GM19239 (cell line): ENCODE data around the gene MYO1D.
"Not testable (repeated sequence)": the region's sequence is repeated elsewhere in the genome, so short reads cannot be mapped to it uniquely, and the experiment has no call there.

Source experiments
- DNase-seq: peaks from one replicate; pipeline ENCODE4 v3.0.0; 2011; ENCODE audit warnings: low spot score; ENCODE audit not compliant: insufficient read length
- FAIRE-seq: peaks from 2 replicates; lab custom pipeline; 2011; peaks lifted over from hg19 to GRCh38; lab: Jason Lieb, UNC

Gene MYO1D

DNA sequence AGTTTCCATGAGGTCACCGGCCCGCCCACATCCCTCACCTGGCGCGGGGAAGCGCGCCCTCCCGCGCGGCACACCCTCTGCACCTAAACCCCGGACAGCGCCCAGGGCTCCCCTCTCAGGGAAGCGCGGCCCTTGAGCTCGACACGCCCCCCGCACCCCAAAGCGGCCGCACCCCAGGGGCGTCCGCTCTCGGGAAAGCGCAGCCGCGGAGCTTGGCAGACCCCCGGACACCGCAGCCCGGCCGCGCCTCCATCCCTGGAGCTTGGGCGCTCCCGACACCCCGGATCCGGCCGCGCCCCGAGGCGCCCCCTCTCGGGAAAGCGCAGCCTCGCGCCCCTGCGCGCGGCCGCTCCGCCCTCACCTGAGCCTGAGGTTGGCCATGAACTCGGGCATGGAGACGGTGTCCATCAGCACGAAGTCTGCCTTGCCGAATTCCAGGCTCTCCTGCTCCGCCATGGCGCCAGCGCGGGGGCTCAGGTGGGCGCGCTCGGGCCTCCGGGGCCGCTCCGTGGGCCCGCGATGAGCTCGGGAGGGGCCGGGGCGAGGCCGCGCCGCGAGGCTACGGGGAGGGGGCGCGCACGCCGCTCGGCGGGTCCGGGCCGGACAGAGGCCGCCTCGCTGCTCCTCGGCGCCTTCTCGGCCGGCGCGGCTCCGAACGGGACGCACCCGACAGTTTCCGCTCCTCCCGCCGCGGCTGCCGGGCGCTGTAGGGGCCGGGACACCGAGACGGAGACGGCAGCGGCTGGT, at the start of gene MYO1D:
MYO1D (minus strand) TSS at position 708 of the 747 bp plus-strand sequence; CDS start at position 456, 252 bp downstream.
- FAIRE-seq, result peak; percentile 74
- DNase-seq, result peak; percentile 62

DNA sequence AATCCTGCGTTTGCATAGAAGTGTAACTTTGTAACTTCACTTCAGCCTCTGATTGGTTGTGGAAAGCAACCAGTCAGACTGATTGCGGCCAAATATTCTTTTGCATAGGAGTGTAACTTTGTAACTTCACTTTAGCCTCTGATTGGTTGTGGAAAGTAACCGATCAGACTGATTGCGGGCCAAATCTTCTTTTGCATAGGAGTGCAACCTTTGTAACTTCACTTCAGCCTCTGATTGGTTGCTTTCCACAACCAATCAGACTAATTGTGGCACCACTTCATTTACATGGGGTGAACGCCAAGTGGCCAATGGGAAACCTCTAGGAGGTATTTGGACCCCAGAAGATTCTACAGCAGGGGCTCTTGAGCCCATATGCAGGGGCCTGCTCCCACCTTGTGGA, 49.3 kb upstream of the MYO1D start:
- FAIRE-seq (no peak), DNase-seq (no peak)

DNA sequence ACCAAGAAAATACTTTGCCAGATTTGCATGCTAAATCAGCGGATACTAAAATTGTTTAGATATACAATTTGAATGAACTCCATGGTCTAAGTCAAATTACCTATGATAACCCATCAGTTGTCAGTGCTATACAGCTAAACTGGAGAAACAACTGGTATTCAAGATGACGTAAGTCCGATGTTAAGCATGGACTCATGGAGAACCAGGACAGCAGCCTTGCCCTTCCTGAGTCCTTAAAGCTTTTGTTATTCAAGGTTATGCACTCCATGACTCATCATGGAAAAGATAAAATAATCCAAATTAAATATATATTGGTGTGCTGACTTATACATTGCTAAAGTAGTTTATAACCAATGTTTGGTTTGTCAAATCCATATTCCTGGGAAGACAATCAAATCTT, 47.0 kb upstream of the MYO1D start:
- FAIRE-seq, DNase-seq: not testable (repeated sequence)

DNA sequence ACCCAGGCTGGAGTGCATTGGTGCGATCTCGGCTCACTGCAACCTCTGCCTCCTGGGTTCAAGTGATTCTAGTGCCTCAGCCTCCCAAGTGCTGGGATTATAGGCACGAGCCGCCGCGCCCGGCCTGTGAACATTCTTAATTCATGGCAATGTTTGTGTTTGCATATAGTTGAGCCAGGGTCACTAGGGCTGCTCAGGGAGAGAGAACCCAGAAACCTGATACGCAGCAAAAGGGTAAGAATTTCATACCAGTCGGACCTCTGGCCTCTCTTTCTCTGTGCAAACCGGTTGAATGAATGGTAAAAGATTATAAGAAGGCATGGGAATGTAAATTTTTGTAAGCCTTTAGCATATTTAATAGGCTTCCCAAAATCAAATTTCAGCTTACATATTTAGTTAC, 44.1 kb upstream of the MYO1D start:
- no peak for FAIRE-seq
- no peak for DNase-seq

DNA sequence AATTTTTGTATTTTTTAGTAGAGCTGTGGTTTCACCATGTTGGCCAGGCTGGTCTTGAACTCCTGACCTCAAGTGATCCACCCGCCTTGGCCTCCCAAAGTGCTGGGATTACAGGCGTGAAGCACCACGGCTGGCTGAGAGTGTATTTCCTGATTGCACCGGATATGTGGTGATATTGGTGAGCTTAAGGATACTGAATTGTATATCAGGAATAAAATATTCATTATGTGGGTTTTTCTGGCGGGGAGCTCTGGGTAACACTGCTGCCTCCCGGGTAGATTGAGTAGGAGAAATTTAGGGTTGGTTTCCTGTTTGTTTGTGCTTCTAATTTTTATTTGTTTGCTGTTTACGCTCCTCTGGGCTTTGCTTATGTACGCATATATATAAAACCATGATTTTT, 43.4 kb upstream of the MYO1D start:
- no peak for DNase-seq
- FAIRE-seq, result no peak

DNA sequence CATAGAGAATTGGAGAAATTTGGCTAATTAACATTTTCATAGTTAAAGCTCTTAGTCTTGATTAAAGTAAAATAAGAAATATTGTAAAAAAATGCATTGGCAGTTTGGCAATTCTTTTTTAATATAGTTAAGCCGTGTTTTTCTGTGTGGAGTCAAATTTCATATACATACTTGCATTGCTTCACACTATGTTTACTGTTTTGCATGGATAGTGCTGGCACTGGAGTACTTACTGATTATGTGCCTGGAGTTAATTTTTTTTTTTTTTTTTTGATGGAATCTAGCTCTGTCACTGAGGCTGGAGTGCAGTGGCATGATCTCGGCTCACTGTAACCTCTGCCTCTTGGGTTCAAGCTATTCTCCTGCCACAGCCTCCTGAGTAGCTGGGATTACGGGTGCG, 43.0 kb upstream of the MYO1D start:
- FAIRE-seq, DNase-seq: not testable (repeated sequence)

DNA sequence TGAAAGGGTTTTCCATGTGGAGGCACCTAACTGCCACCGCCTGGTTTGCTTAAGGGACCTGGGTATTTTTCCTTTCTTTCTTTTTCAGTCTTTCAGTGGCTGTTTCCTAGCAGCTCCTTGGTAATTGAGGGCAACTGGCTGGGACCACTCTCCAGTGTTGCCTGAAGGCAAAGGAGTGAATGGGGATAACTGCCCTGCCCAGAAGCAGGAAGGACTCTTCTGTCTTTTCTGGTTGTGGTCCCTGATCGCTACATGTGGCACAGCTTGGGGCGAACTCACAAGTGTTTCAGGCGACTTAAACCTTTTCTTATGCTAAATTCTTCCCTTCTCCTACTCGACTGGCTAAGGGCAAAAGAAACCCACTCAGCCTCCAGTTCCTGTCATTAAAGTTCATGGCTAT, 40.9 kb upstream of the MYO1D start:
- no peak for DNase-seq
- no peak for FAIRE-seq

DNA sequence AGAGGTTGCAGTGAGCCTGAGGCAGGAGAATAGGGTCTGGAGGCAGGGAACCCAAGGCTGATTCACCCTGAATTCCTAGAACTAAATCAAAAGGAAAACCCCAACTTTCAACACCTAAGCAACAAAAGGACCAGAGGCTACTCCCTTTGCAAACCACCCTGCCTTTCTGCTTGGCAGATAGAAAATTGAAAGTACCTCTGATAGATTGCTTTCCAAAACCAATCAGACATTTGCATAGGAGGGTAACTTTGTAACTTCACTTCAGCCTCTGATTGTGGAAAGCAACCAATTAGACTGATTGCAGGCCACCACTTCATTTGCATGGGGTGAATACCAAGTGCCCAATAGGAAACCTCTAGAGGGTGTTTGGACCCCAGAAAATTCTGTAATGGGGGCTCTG, 40.2 kb upstream of the MYO1D start:
- FAIRE-seq (no peak), DNase-seq (no peak)

DNA sequence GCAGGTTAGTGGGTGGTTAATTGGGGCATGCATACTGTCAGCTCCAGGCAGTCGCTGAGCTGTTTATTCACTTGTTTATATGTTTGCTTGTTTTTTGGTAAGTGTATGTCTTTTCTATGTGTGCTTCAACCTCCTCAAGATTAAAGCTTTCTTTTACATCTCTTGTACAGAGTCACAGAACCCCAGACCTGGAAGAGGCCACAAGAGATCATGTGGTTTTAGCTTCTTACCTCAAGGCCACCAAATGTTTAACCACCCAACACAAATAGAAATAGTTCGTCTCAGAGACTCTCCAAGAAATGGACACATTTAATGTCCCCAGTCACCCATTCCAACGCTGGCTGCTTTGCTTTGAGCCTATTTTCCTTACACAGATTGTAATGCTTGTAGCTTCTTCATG, 39.2 kb upstream of the MYO1D start:
- DNase-seq (no peak), FAIRE-seq (no peak)

DNA sequence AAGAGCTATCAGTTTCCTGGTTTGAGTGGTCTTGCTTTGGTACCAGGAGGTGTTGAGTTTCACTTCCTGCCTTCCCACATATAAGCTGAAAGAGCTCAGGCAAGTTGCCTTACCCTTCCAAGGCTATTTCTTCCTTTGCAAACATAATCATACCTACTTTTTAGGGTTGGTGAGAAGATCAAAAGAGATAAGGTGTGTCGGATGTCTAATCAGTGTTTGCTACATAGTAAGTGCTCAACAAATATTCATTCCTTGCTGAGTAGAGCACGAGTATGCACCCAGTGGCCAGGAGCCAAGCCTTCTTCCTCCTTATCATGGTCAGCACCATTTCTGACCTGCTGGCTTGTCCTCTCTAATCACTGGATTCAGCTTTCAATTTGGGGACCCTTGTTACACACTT, 38.3 kb upstream of the MYO1D start:
- no peak for FAIRE-seq
- DNase-seq, result no peak

DNA sequence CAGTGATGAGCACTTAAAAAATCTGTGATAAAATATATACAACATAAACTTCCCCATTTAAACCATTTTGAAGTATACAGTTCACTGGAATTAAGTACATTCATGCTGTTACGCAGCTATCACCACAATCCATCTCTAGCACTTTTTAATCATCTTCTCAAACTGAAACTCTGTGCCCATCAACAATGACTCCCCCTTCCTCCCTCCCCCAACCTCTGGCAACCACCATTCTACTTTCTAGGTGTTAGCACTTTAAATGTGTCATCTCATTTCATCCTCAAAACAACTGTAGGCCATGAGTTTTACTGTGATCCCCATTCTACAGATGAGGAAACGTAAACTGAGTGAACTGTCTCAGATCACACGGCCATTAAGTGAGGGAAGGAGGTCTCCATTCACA, 37.3 kb upstream of the MYO1D start:
- no peak for FAIRE-seq
- no peak for DNase-seq

DNA sequence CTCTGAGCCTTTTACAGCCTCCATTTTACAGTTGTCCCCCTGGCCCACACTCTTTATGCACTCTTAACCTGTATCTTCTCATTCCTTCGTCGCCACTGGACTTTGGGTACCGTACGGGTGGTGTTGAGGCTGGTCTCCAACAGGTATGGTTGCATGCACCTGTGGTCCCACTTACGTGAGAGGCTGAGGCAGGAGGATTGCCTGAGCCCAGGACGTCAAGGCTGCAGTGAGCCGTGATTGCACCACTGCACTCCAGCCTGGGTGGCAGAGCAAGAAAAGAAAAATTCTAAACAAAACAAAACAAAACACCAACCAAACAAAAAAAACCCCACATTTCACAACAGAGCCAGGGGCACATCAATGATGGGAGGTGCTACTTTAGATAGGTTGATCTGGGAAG, 36.7 kb upstream of the MYO1D start:
- DNase-seq (no peak), FAIRE-seq (no peak)

DNA sequence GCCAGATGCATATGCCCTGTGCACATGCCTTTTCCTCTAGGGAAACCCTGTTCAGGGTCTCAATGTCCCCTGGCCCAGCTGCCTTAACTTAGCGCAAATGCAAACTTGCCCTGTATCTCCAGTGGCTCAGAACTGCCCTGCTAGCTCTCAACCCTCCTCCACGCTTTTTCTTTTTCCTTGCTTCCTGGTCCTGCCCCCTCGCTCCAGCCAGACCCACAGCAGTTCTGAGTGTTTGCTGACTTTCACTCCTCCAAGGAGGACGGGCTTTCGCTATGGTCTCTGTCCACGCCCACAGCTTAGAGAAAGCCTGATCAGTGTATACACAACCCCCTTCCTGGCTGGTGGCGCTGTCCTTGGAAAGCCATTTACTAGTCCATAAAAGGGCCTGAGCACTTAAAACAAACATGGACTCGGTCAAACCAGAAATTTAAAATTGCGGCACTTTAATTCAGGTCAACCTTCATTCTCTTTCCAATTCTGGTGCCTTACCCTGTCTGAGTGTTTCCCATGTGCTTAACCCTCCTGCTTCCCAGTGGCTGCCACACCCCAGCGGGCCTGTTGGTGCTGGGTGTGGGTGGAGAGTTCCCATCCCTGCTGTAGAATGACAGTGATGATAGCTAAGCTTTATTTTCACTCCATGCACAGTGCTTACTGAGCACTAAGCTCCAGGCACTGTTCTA, 35.4 kb upstream of the MYO1D start:
- no peak for FAIRE-seq

DNA sequence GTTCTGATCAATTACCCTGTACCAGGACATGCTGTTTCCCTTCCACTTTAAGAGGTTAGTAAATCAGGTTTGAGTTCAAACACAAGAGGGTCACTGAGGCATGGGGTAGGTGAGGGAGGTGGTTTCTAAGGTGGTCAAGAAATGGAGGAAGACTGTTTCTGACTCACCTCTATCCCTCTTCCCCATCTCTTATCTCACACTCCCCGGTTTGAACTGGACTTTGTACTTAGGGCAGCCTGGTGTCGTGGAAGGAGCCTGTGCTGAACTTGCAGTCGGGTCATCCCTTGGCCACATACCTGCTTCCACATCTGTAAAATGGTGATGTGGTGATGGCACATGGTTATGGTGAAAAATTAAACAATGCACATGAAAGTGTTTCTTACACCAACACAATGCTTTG, 33.8 kb upstream of the MYO1D start:
- DNase-seq (no peak), FAIRE-seq (no peak)

More for the DNA sequence above, 35.4 kb upstream of the MYO1D start:
- no peak for DNase-seq

DNA sequence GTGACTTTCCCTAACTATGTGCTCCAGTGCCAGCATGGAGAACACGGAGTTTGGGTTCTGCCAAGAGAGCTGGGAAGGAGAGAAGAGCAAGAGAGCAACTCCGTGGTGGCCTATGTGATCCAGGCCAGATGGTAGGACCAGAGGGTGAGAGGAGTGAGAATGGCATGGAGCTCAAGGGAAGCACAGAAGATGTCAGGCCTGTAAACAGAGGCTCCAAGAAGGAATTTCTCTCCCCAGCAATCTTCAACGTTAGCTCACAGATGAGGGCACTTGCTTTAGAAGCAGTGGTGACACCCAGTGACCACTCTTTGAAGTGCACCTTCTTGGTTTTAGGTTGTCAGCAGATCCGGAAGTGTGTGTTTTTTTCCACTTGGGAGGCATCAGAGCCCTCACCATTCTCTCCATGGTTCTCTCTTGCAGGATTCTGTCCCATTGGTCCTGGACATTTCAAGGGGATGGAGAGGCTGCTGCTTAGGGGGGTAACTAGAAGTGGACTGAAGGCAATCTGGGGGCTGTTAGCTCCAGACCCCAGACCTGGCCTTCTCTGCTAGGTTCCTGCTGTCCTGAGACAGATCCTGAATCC, 33.0 kb upstream of the MYO1D start:
- FAIRE-seq, result peak; percentile 93
- DNase-seq, result peak; percentile 70

DNA sequence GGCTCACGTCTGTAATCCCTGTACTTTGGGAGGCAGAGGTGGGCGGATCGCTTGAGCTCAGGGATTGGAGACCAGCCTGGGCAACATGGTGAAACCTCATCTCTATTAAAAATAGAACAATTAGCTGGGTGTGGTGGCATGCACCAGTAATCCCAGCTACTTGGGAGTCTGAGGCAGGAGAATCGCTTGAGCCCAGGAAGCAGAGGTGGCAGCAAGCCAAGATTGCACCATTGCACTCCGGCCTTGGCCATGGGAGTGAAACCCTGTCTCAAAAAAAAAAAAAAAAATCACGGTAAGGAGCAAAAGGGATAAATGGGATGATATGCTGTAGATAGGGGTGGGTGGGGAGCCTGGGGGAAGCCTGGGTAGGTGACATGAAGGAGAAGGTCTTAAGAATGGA, 30.7 kb upstream of the MYO1D start:
- DNase-seq, result no peak

DNA sequence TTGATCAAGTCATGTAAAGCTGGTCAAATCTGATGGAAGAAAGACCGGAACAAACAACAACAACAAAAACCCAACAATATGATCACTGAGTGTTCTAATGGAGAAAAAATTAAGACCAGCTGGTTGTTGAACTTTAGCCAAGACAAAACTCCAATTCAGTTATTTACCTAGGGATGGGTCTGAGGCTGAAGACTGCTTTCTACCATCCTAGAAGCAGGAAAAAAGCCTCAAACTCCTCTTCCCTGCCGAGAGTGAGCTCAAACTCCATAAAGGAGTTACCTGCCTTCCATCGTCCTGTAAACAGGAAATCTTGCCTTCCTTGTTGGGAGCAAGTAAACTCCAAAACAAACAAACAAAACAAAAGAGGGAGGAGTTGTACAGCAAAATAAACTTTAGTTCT, 28.0 kb upstream of the MYO1D start:
- no peak for DNase-seq
- no peak for FAIRE-seq

More for the DNA sequence above, 30.7 kb upstream of the MYO1D start:
- no peak for FAIRE-seq

DNA sequence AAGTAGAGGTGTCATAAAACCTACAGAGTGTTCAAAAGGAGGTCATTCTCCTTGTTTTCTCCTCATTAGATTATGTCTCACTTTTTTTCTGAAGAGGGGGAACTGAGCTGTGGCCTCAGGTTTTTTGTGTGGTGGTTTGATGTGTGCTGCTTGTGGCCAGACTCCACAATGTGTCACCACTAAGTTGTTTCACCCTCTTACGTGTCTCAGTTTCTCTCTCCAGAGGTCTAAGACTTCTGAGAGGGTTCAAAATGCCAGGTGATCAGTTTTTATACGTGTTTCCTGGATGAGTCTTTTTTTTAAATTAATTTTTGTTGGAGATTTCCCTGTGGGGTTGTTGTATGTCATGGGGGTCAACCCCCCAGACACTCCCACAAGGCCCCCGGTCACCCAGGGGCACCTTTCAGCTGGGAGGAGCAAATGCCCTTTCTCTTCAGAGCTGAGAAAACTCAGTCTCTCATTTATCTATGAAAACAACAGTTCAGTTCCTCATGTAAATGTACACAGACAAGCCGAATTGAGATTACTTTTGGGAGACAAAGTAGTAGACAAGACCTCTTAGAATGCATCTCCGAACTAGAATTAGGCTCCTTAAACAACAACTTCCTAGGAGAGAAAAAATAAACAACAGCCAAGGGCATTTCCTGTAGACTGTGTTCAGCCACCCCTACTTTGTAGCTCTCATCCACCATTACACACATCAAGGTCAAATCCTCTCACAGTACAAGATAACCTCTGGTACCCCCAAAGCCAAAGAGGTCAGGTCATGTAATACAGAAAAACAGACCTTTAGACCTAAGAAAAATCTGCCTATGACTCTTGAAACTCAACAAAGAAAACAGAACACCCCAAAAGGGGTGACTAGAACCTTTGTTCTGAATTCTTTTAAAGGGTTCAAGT, 27.1 kb upstream of the MYO1D start:
- DNase-seq (no peak), FAIRE-seq (no peak)

DNA sequence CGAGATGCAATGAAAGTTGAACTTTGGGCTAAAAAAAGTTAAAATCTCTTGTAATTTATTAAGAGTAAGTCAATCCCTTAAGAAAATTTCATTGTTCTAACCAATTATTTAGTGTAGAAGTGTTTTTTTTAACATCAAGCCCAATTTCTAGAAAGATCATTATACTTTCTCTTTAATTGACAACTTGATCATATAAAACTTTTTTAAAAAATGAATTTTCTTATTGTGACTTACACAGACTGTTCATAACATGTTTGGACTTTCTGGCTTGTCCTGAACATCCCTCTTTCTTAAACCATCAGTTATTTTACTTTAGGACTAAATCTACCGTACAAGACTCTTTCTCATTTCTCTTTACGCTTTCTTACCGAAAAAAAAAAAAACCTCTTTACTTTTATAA, 24.8 kb upstream of the MYO1D start:
- FAIRE-seq, result no peak

DNA sequence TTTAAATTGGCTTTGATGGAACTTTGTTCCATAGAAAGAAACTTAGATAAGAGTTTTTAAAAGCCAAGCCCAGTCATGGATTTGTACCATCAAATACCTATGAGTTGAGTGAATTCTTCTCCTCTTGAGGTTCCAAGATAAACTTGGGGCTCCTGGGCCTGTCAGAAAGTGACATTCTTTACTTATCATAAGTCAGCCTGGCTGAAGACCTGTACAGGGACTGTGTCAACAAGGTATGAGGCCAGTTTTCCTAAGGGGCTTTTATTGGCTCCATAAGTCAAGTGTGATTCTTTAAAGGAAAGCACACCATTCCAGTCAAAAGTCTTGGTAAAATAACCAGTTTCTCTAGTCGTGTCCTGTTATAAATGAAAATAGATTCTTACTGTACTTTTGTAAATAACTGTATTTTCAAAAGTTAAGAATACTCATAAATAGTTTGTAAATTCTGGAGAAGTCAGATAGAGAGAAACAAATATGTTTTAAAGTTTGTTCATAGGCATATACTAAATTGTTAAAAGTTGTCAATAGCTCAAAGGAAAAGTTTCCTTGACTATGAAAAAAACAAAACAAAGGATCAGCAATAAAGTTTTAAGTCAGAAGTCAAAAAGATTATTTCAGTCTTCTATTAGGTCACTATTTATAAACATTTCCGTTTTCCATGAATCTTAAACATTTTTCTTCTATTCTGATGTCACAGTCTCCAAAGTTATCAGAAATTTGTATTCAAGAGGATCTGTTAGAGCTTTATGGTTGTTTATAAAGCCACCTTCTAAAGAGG, 22.5 kb upstream of the MYO1D start:
- DNase-seq, result no peak
- no peak for FAIRE-seq

More for the DNA sequence above, 24.8 kb upstream of the MYO1D start:
- DNase-seq, result no peak
